ENCODE data around the gene CNNM1.

- TF ChIP-seq POLR2A (IDR thresholded peaks at IDR 0.05; ENCODE audit: low read depth, low read length) (no peak), POLR2AphosphoS5 (IDR thresholded peaks at IDR 0.05; ENCODE audit: low read depth, low read length) (no peak), SPI1 (IDR thresholded peaks at IDR 0.05; ENCODE audit: low read depth, low read length) (no peak), TAF1 (IDR thresholded peaks at IDR 0.05; ENCODE audit: low read depth, low read length) (no peak), PAX5 (IDR thresholded peaks at IDR 0.05; ENCODE audit: insufficient read depth, low read length, severe bottlenecking) (no peak)
Measured at GRCh38 chr10:99418910-99419624, 89.9 kb downstream of the CNNM1 start.
